Glutamatergic neuron (in vitro differentiated cells): ENCODE results near the gene INPP4B. TPM values are rescaled to one million over a fixed set of nuclear protein-coding genes. Genes with fewer than 3 reads are reported as not detected.

Experiments
- DNase-seq: peaks from one replicate; pipeline ENCODE4 v3.0.0; 2022
- H3K27ac Mint-ChIP-seq: one replicate; pipeline ENCODE4 v1.8.0; 2020; ENCODE audit warnings: mild to moderate bottlenecking, mixed read lengths, inconsistent platforms; ENCODE audit not compliant: unreplicated experiment
- H3K27me3 Mint-ChIP-seq: one replicate; pipeline ENCODE4 v1.8.0; 2020; ENCODE audit warnings: mild to moderate bottlenecking, moderate library complexity, mixed read lengths, inconsistent platforms; ENCODE audit not compliant: unreplicated experiment
- H3K36me3 Mint-ChIP-seq: one replicate; pipeline ENCODE4 v1.8.0; 2020; ENCODE audit warnings: mild to moderate bottlenecking, mixed read lengths, inconsistent platforms; ENCODE audit not compliant: unreplicated experiment
- H3K4me1 Mint-ChIP-seq: one replicate; pipeline ENCODE4 v1.8.0; 2020; ENCODE audit warnings: mild to moderate bottlenecking, low read depth, mixed read lengths, inconsistent platforms; ENCODE audit not compliant: unreplicated experiment
- H3K4me3 Mint-ChIP-seq: one replicate; pipeline ENCODE4 v1.8.0; 2020; ENCODE audit warnings: mild to moderate bottlenecking, mixed read lengths, inconsistent platforms; ENCODE audit not compliant: unreplicated experiment
- H3K9me3 Mint-ChIP-seq: one replicate; pipeline ENCODE4 v1.8.0; 2020; ENCODE audit warnings: mild to moderate bottlenecking, moderate library complexity, mixed read lengths, inconsistent platforms; ENCODE audit not compliant: unreplicated experiment
- total RNA-seq: library from RNA; stranded (reverse); fragmentation: NEBNext Ultra II Directional; extraction: Animal tissue kit (Norgen Biotek cat#: 25700); gene quantifications from one replicate; pipeline ENCODE4 v1.2.1, GENCODE V29; 2021; ENCODE audit not compliant: unreplicated experiment
- TF ChIP-seq, protein P1 (sequence below): fragments of 200-600 bp; sonication (generic); IDR thresholded peaks from one replicate; pipeline ENCODE4 v1.5.0; 2021; ENCODE audit not compliant: partially characterized antibody, unreplicated experiment

INPP4B gene
- total RNA-seq, 1 donor from 2014 or later: 2.4 TPM

DNA sequence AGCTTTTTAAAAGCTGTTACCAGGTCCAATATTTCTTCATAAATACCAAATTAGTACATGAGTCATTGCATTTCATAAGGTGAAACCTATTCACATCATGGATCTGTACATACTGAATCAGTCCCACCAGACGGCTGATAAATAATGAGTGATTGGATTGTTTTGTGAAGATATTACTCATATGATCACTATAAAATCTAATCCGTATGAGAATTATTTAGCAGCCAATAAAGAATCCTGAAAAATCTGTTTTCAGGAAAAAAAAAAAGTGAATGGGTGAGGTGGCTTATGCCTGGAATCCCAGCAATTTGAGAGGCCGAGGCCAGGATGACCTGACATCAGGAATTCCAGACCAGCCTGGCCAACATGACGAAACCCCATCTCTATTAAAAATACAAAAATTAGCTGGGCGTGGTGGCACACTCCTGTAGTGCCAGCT is 438.1 kb downstream of the INPP4B start:
- H3K4me1 Mint-ChIP-seq: peaks cover 24% of the 10 kb centered on the region
- no peak overlapping the region for H3K27ac Mint-ChIP-seq
- H3K27me3 Mint-ChIP-seq: no peaks in the 10 kb centered on the region
- H3K9me3 Mint-ChIP-seq: no peaks in the 10 kb centered on the region
- TF ChIP-seq, protein P1, sequence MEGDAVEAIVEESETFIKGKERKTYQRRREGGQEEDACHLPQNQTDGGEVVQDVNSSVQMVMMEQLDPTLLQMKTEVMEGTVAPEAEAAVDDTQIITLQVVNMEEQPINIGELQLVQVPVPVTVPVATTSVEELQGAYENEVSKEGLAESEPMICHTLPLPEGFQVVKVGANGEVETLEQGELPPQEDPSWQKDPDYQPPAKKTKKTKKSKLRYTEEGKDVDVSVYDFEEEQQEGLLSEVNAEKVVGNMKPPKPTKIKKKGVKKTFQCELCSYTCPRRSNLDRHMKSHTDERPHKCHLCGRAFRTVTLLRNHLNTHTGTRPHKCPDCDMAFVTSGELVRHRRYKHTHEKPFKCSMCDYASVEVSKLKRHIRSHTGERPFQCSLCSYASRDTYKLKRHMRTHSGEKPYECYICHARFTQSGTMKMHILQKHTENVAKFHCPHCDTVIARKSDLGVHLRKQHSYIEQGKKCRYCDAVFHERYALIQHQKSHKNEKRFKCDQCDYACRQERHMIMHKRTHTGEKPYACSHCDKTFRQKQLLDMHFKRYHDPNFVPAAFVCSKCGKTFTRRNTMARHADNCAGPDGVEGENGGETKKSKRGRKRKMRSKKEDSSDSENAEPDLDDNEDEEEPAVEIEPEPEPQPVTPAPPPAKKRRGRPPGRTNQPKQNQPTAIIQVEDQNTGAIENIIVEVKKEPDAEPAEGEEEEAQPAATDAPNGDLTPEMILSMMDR: no peak
- no peak overlapping the region for H3K4me3 Mint-ChIP-seq
- H3K36me3 Mint-ChIP-seq: no peaks in the 10 kb centered on the region
- DNase-seq: no peak

DNA sequence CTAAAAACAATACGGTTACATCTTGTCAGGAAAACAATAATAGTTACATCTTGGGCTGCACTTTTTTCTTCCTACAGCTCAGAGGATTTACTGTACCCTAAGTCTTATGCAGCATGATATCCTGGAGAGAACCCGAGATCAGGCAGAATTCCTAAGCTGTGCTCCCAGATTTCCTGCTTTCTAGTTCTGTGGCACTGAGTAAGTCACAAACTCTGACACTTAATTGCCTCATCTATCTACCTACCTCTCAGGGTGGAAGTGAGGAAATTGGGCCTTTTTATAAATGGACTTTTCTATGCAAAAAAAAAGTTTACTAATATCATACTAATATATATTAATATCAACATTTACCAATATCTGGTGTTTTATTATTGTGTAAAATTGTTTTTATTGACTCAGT is 438.5 kb downstream of the INPP4B start:
- no peaks in the 10 kb centered on the region for H3K9me3 Mint-ChIP-seq
- TF ChIP-seq, protein P1: no peak
- no peak for DNase-seq
- peaks cover 25% of the 10 kb centered on the region for H3K4me1 Mint-ChIP-seq
- no peak overlapping the region for H3K4me3 Mint-ChIP-seq
- no peaks in the 10 kb centered on the region for H3K27me3 Mint-ChIP-seq
- H3K27ac Mint-ChIP-seq: no peak overlapping the region
- H3K36me3 Mint-ChIP-seq: no peaks in the 10 kb centered on the region

DNA sequence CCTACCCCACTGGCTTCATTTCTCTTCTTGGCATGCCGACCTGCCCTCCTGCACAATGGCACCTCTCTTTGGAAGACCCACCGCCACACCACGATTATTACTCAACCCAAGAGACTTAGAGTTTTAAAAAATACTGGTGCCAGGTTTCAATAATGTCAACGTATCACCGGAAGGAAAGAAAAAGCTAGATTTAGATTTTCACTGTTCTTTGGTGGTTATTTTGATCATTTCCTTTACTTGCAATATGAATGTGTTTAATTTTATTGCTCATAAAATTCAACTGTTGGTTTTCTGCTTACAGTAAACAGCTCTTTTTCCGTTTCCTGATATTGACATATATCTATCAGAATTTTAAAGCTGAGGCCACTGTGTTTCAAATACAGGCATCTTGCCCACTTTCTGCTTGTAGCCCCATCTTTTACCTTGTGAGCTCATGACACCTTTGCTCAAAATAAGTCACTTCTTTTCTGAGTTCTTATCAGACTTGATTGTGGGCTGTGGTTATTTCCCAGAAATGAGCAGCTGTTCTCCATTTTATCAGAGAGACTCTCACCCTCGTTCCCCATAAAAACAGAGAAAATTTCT is 439.1 kb downstream of the INPP4B start:
- H3K27ac Mint-ChIP-seq: no peak overlapping the region
- peaks cover 27% of the 10 kb centered on the region for H3K4me1 Mint-ChIP-seq
- TF ChIP-seq, protein P1: no peak
- no peak overlapping the region for H3K4me3 Mint-ChIP-seq
- no peaks in the 10 kb centered on the region for H3K36me3 Mint-ChIP-seq
- H3K9me3 Mint-ChIP-seq: no peaks in the 10 kb centered on the region
- no peak for DNase-seq
- H3K27me3 Mint-ChIP-seq: no peaks in the 10 kb centered on the region

DNA sequence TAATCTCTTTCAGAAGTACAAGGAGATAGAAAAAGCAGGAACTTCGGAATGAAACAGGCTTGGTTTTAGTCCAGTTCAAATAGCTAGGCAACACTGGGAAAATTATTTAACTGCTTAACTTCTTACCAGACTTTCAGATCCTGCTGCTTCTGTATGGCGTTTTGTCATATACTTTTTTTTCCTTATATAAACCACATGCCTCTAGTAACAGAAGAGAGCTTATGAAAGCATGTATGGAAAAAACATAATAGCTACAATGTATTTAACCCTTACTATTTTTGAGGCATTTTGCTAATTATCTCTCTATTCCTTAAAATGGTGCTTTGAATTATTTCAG is 439.6 kb downstream of the INPP4B start:
- Mint-ChIP-seq H3K9me3 (no peaks in the 10 kb centered on the region), H3K27me3 (no peaks in the 10 kb centered on the region), H3K36me3 (no peaks in the 10 kb centered on the region), H3K4me3 (no peak overlapping the region), H3K4me1 (peaks cover 31% of the 10 kb centered on the region), H3K27ac (no peak overlapping the region)
- no peak for DNase-seq
- TF ChIP-seq, protein P1: no peak

DNA sequence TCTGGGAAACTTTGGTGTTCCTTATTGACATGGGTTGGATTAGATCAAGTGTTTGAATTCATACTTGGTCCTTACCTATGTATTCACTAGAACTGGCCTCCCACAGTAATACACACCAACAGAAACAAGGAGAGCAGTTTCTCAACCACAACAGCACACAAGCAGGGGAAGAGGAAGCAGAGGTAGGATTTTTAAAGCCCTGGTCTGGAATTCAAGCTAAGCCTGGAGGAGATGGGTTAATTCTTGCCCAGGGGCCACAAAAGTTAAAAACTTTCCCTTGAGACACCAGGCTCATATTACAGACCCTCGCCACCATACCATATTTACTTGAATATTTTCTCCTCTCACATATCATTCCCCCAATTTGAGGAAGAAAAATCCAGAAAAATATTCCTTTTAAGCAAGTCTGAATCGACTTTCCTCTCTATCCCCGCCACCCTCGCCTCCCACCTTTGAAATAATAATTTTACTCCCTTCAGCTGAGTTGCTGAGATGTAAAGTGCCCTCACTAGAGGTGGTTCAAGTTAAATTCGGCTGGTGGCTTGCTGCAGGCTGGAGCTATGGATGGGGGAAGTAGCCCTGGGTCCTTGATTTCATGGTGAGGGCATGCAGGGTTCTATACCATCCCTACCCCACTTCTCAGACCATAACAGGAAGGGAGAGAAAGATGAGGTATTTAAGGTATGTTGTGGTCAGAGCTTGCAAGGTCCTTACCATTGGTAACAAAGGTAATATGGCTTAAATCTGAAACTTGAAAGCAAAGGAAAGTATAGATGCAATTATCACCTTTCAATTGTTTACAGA is 440.2 kb downstream of the INPP4B start:
- Mint-ChIP-seq H3K9me3 (no peaks in the 10 kb centered on the region), H3K4me3 (no peak overlapping the region), H3K27me3 (no peaks in the 10 kb centered on the region), H3K4me1 (peaks cover 27% of the 10 kb centered on the region), H3K27ac (no peak overlapping the region), H3K36me3 (no peaks in the 10 kb centered on the region)
- no peak for DNase-seq
- TF ChIP-seq, protein P1: no peak
